GM12878 (cell line): ENCODE results near the gene WNT16. TPM values are rescaled to one million over a fixed set of nuclear protein-coding genes. Genes with fewer than 3 reads are reported as not detected.

ENCODE experiments used
- ATAC-seq: fragments of 200-7000 bp; cut with Tn5 transposase; 3 replicates; pipeline ENCODE4 v1.9.1; 2020; ENCODE audit warnings: mild to moderate bottlenecking, moderate library complexity
- BruUV-seq: library from RNA; stranded (reverse); fragments of 400-500 nt; replicated peaks from 2 replicates; lab custom pipeline; 2021; lab: Mats Ljungman, UMichigan
- CTCF ChIA-PET: fragments of 300-600 bp; sonication (Branson Sonifier 250); formaldehyde crosslinking; extraction: SDS; loops from one replicate; lab custom pipeline; 2021; ENCODE audit warnings: inconsistent platforms; lab: Yijun Ruan, JAX
- POLR2A ChIA-PET: fragments of 350-600 bp; formaldehyde crosslinking; extraction: SDS; loops from one replicate; lab custom pipeline; 2021; ENCODE audit warnings: inconsistent platforms; lab: Charles Lee
- RAD21 ChIA-PET: fragments of 300-600 bp; sonication (Branson Sonifier 250); formaldehyde crosslinking; loops from one replicate; lab custom pipeline; 2023; ENCODE audit warnings: antibody characterized with exemption; ENCODE audit not compliant: unreplicated experiment; lab: Charles Lee
- SMC1A ChIA-PET: fragments of 300-600 bp; sonication (Branson Sonifier 250); formaldehyde crosslinking; loops from one replicate; lab custom pipeline; 2023; ENCODE audit not compliant: unreplicated experiment, uncharacterized antibody; lab: Charles Lee
- DNase-seq: peaks from one replicate; pipeline ENCODE4 v3.0.0-alpha.2; 2011; ENCODE audit warnings: low read depth, low spot score
- FAIRE-seq: peaks from 3 replicates; lab custom pipeline; 2011; peaks lifted over from hg19 to GRCh38; lab: Jason Lieb, UNC
- H2AFZ ChIP-seq: 2 replicates; pipeline ENCODE4 v1.6.0; 2011; ENCODE audit warnings: low read depth, low read length, control low read depth; ENCODE audit not compliant: control insufficient read depth
- H3K27ac ChIP-seq: 2 replicates; pipeline ENCODE4 v1.5.1; 2011; ENCODE audit warnings: control low read depth; ENCODE audit not compliant: control insufficient read depth, insufficient read depth
- H3K27me3 ChIP-seq, 2 experiments: replicated peaks in 1 of 2; 2 replicates each; pipeline versions ENCODE4 v1.6.0 to v1.6.1; 2011; ENCODE audit warnings: low read length in 1 of 2; ENCODE audit not compliant: control insufficient read depth in 2 of 2, insufficient read depth in 2 of 2
- H3K36me3 ChIP-seq, 2 experiments: 2 replicates each; pipeline ENCODE4 v1.5.1; 2011; ENCODE audit warnings: low read length in 1 of 2; ENCODE audit not compliant: control insufficient read depth in 2 of 2, insufficient read depth in 2 of 2
- H3K4me1 ChIP-seq: 2 replicates; pipeline ENCODE4 v1.6.1; 2011; ENCODE audit warnings: mild to moderate bottlenecking, low read length, moderate library complexity, mixed read lengths; ENCODE audit not compliant: control insufficient read depth, insufficient read depth
- H3K4me2 ChIP-seq: 2 replicates; pipeline ENCODE4 v1.6.0; 2011; ENCODE audit warnings: control low read depth; ENCODE audit not compliant: control insufficient read depth, insufficient read depth
- H3K4me3 ChIP-seq: fragments of 200-600 bp; sonication (generic); 2 replicates; pipeline ENCODE4 v1.5.1; 2016
- H3K79me2 ChIP-seq: 2 replicates; pipeline ENCODE4 v1.6.0; 2011; ENCODE audit warnings: low read length; ENCODE audit not compliant: control insufficient read depth, insufficient read depth
- H3K9ac ChIP-seq: 2 replicates; pipeline ENCODE4 v1.8.0; 2011; ENCODE audit warnings: low read length, control low read depth, mixed read lengths; ENCODE audit not compliant: control insufficient read depth, insufficient read depth
- H3K9me3 ChIP-seq: replicated peaks from 3 replicates; pipeline ENCODE4 v1.5.1; 2011; ENCODE audit warnings: mild to moderate bottlenecking, low read length; ENCODE audit not compliant: control insufficient read depth, insufficient read depth
- H4K20me1 ChIP-seq: 2 replicates; pipeline ENCODE4 v1.6.0; 2011; ENCODE audit not compliant: control insufficient read depth, insufficient read depth
- CHD1 ChIP-seq: IDR thresholded peaks from 2 replicates; pipeline ENCODE4 v1.6.1; 2012; ENCODE audit warnings: low read depth, low read length, improper control_type of control experiment
- RB1 ChIP-seq: fragments of 450-650 bp; formaldehyde crosslinking; IDR thresholded peaks from 2 replicates; pipeline ENCODE4 v1.6.1; 2017; ENCODE audit warnings: mild to moderate bottlenecking, borderline replicate concordance
- TAF1 ChIP-seq: IDR thresholded peaks from 2 replicates; pipeline ENCODE4 v1.6.1; 2011; ENCODE audit warnings: mild to moderate bottlenecking, low read depth, low read length, borderline replicate concordance
- YBX1 ChIP-seq: fragments of 450-650 bp; IDR thresholded peaks from 2 replicates; pipeline ENCODE4 v1.6.1; 2016; ENCODE audit warnings: antibody characterized with exemption
- WGBS: methylation state at CpG from one replicate; pipeline ENCODE4 v1.1.6; 2016; ENCODE audit warnings: low lambda C conversion rate; ENCODE audit not compliant: insufficient replicate concordance, insufficient coverage; ENCODE audit errors: missing lambda C conversion rate; 5-methylcytosine and 5-hydroxymethylcytosine counted together
- in situ Hi-C: fragments of 300-500 bp; cut with MboI; formaldehyde crosslinking; loops from 9 replicates; pipeline ENCODE4 v1.14.3; 2018; ENCODE audit warnings: mixed read lengths
- intact Hi-C: fragments of 100-400 bp; cut with micrococcal nuclease; formaldehyde crosslinking; loops from one replicate; pipeline ENCODE4 v1.14.2; 2022; ENCODE audit not compliant: unreplicated experiment
- polyA plus RNA-seq, 11 experiments: library from polyadenylated mRNA; depleted of rRNA in 4 of 11; unstranded in 6 of 11; stranded (reverse) in 5 of 11; fragments of >200 nt; fragmentation: Nextera tagmentation in 4 of 11; fragmentation: Illumina TruSeq in 1 of 11; extraction: Ambion mirVana in 4 of 11; extraction: Trizol in 1 of 11; gene quantifications; 1 replicate in 1 of 11; 2 replicates in 10 of 11; pipeline versions ENCODE4 v1.2.1 to v1.2.3, GENCODE V29; 2011 to 2016; ENCODE audit warnings: inconsistent platforms in 2 of 11, missing spikeins in 2 of 11, low read depth in 1 of 11
- total RNA-seq, 4 experiments: library from RNA; depleted of rRNA in 3 of 4; stranded (reverse); fragments of >200 nt in 3 of 4; fragmentation: Illumina TruSeq in 1 of 4; extraction: Trizol in 1 of 4; gene quantifications; 2 replicates each; pipeline versions ENCODE4 v1.2.1 to v1.2.3, GENCODE V29; 2013 to 2021
- TF ChIP-seq, protein P1 (sequence below): fragments of 450-650 bp; formaldehyde crosslinking; IDR thresholded peaks from 2 replicates; pipeline ENCODE4 v1.5.0; 2022; ENCODE audit warnings: mild to moderate bottlenecking, missing genetic modification characterization
- TF ChIP-seq, protein P2 (sequence below): fragments of 450-650 bp; IDR thresholded peaks from 2 replicates; pipeline ENCODE4 v1.6.1; 2017; ENCODE audit warnings: antibody characterized with exemption, mild to moderate bottlenecking, moderate library complexity

The WNT16 gene
- total and polyA plus RNA-seq, 10 of the 15 experiments (the other 5 are each of a cell fraction or from before 2014, with no cell fraction given), result 0.05 to 0.11 (median 0.06) TPM; not detected in 5

DNA sequence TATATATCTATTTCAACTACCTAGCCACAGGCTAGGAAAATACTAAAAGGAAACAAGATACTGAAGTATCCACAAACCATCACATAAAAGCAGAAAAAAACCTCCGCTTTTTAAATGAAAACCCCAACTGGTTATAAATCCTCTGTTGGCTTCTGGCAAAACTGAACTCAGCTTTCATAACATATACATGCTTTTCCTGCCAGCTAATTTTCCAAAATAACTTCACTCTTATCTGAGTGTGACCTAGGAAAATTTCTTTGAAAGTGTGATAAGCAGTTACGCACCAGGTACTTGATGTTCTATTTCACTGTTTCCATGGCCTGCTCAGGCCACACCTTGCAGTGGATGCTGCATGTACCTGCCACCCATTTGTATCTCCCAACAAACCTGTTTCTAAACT, 55.5 kb downstream of the WNT16 start:
- SMC1A ChIA-PET, result interaction anchor here (0.6 to 13.5 kb wide), 8 partner anchors 8 to 163 kb away, joined by 3 to 281 read pairs (median 14); partner anchors contain the start of gene FAM3C
- intact Hi-C loops, result loop anchor here (10.0 kb wide), 2 partner anchors 529 to 1251 kb away; partner anchors contain the start of gene TSPAN12
- no peak for DNase-seq
- WGBS, result 100% methylated on average over 2 of the region's 2 CpGs
- TF ChIP-seq, protein P1, sequence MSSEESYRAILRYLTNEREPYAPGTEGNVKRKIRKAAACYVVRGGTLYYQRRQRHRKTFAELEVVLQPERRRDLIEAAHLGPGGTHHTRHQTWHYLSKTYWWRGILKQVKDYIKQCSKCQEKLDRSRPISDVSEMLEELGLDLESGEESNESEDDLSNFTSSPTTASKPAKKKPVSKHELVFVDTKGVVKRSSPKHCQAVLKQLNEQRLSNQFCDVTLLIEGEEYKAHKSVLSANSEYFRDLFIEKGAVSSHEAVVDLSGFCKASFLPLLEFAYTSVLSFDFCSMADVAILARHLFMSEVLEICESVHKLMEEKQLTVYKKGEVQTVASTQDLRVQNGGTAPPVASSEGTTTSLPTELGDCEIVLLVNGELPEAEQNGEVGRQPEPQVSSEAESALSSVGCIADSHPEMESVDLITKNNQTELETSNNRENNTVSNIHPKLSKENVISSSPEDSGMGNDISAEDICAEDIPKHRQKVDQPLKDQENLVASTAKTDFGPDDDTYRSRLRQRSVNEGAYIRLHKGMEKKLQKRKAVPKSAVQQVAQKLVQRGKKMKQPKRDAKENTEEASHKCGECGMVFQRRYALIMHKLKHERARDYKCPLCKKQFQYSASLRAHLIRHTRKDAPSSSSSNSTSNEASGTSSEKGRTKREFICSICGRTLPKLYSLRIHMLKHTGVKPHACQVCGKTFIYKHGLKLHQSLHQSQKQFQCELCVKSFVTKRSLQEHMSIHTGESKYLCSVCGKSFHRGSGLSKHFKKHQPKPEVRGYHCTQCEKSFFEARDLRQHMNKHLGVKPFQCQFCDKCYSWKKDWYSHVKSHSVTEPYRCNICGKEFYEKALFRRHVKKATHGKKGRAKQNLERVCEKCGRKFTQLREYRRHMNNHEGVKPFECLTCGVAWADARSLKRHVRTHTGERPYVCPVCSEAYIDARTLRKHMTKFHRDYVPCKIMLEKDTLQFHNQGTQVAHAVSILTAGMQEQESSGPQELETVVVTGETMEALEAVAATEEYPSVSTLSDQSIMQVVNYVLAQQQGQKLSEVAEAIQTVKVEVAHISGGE (CRISPR knock-in tag), result no peak
- no peak for TF ChIP-seq TAF1
- TF ChIP-seq CHD1, result no peak
- TF ChIP-seq RB1, result no peak
- no peak for TF ChIP-seq YBX1
- TF ChIP-seq, protein P2, sequence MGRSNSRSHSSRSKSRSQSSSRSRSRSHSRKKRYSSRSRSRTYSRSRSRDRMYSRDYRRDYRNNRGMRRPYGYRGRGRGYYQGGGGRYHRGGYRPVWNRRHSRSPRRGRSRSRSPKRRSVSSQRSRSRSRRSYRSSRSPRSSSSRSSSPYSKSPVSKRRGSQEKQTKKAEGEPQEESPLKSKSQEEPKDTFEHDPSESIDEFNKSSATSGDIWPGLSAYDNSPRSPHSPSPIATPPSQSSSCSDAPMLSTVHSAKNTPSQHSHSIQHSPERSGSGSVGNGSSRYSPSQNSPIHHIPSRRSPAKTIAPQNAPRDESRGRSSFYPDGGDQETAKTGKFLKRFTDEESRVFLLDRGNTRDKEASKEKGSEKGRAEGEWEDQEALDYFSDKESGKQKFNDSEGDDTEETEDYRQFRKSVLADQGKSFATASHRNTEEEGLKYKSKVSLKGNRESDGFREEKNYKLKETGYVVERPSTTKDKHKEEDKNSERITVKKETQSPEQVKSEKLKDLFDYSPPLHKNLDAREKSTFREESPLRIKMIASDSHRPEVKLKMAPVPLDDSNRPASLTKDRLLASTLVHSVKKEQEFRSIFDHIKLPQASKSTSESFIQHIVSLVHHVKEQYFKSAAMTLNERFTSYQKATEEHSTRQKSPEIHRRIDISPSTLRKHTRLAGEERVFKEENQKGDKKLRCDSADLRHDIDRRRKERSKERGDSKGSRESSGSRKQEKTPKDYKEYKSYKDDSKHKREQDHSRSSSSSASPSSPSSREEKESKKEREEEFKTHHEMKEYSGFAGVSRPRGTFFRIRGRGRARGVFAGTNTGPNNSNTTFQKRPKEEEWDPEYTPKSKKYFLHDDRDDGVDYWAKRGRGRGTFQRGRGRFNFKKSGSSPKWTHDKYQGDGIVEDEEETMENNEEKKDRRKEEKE, result no peak
- TF ChIP-seq, all 136 proteins: peak for 0
- ATAC-seq, result no peak
- H2AFZ ChIP-seq, result no peak overlapping the region
- POLR2A ChIA-PET, result interaction anchor here (1.5 to 8.7 kb wide), 3 partner anchors 11 to 18 kb away, joined by 3 to 81 read pairs (median 50); partner anchors contain the start of gene FAM3C
- H3K27ac ChIP-seq, result peak overlapping the region; percentile 92; the same call in 1 of the 2 replicates
- peaks cover 73% of the 10 kb centered on the region for H3K79me2 ChIP-seq
- BruUV-seq, result no TSS peak
- H3K4me2 ChIP-seq, result peak overlapping the region; percentile 21; the same call in 1 of the 2 replicates
- no peak overlapping the region for H3K9ac ChIP-seq
- RAD21 ChIA-PET, result interaction anchor here (0.5 to 10.5 kb wide), 4 partner anchors 11 to 238 kb away, joined by 3 to 272 read pairs (median 124); partner anchors contain the start of gene FAM3C
- FAIRE-seq, result no peak
- no peaks in the 10 kb centered on the region for H3K27me3 ChIP-seq
- H3K36me3 ChIP-seq, result peaks cover 0 to 4% of the 10 kb centered on the region in 2 experiments; a peak in 1 of 4 replicates
- CTCF ChIA-PET, result interaction anchor here (1.4 to 12.1 kb wide), 6 partner anchors 8 to 163 kb away, joined by 4 to 87 read pairs (median 14); partner anchors contain the start of gene FAM3C
- H3K4me3 ChIP-seq, result peak overlapping the region; percentile 26; the same call in 1 of the 2 replicates
- in situ Hi-C loops, result loop anchor here (25.0 kb wide), 1 partner anchor 972 kb away; no protein-coding TSS in a partner anchor
- H3K4me1 ChIP-seq, result peaks cover 38% of the 10 kb centered on the region
- H3K9me3 ChIP-seq, result no peaks in the 10 kb centered on the region; the same call in 1 of the 3 replicates
- H4K20me1 ChIP-seq, result no peaks in the 10 kb centered on the region
